Measurements from ENCODE around the gene PDGFRA. TPM values are rescaled to one million over a fixed set of nuclear protein-coding genes. Genes with fewer than 3 reads are reported as not detected.

The PDGFRA gene
- total RNA-seq, 1 donor = 208 TPM

- peak overlapping the region; percentile 79 for H3K4me3 ChIP-seq (ENCODE audit: low read depth, low read length)
- TF ChIP-seq CTCF (IDR thresholded peaks at IDR 0.05; ENCODE audit: insufficient read depth, low read depth, low read length) = no peak
- peak; percentile 91 for DNase-seq (ENCODE audit: low read depth)
These were observed 2.5 kb upstream of the PDGFRA start for GRCh38 chr4:54226404-54227255.

GRCh38 chr4:54227256-54228055, 1.6 kb upstream of the PDGFRA start:
- no peak for TF ChIP-seq CTCF (IDR thresholded peaks at IDR 0.05; ENCODE audit: insufficient read depth, low read depth, low read length)
- DNase-seq (ENCODE audit: low read depth) = peak; percentile 80
- peak overlapping the region; percentile 79 for H3K4me3 ChIP-seq (ENCODE audit: low read depth, low read length)

GRCh38 chr4:54228056-54228527, 1.0 kb upstream of the PDGFRA start:
- TF ChIP-seq CTCF (IDR thresholded peaks at IDR 0.05; ENCODE audit: insufficient read depth, low read depth, low read length) = peak; percentile 95
- DNase-seq (ENCODE audit: low read depth) = peak; percentile 85
- H3K4me3 ChIP-seq (ENCODE audit: low read depth, low read length) = peak overlapping the region; percentile 79

- no peak for TF ChIP-seq CTCF (IDR thresholded peaks at IDR 0.05; ENCODE audit: insufficient read depth, low read depth, low read length)
- peak overlapping the region; percentile 79 for H3K4me3 ChIP-seq (ENCODE audit: low read depth, low read length)
These were observed 547 bp upstream of the PDGFRA start for GRCh38 chr4:54228546-54228945.

GRCh38 chr4:54229631-54230483, 764 bp downstream of the PDGFRA start:
- peak overlapping the region; percentile 79 for H3K4me3 ChIP-seq (ENCODE audit: low read depth, low read length)
- TF ChIP-seq CTCF (IDR thresholded peaks at IDR 0.05; ENCODE audit: insufficient read depth, low read depth, low read length) = no peak
- peak; percentile 72 for DNase-seq (ENCODE audit: low read depth)

More at GRCh38 chr4:54228546-54228945, 547 bp upstream of the PDGFRA start:
- DNase-seq (ENCODE audit: low read depth) = no peak

All from fibroblast of villous mesenchyme (primary cell).